Naive B cell (primary cell): ENCODE results near the gene ZNF215. TPM values are rescaled to one million over a fixed set of nuclear protein-coding genes. Genes with fewer than 3 reads are reported as not detected.
"Not testable (repeated sequence)": the region's sequence is repeated elsewhere in the genome, so short reads cannot be mapped to it uniquely, and the experiment has no call there.

ENCODE experiments used
- ATAC-seq, 2 donors: fragments of 150-1000 bp; cut with Tn5 transposase; 2 replicates each; pipeline ENCODE4 v1.10.0; 2021; ENCODE audit warnings: low read depth in 2 of 2, mild to moderate bottlenecking in 2 of 2, moderate library complexity in 2 of 2
- DNase-seq: peaks from one replicate; pipeline ENCODE4 v3.0.0; 2022
- H3K27ac Mint-ChIP-seq, 6 donors: one replicate each; pipeline ENCODE4 v1.8.0; 2020 to 2022; ENCODE audit warnings: mild to moderate bottlenecking in 6 of 6, mixed read lengths in 6 of 6, moderate library complexity in 5 of 6, inconsistent platforms in 2 of 6
- H3K27me3 Mint-ChIP-seq, 3 donors: one replicate each; pipeline ENCODE4 v1.8.0; 2021 to 2022; ENCODE audit warnings: mixed read lengths in 3 of 3, mild to moderate bottlenecking in 1 of 3
- H3K36me3 Mint-ChIP-seq, 2 donors: one replicate each; pipeline ENCODE4 v1.8.0; 2020 to 2022; ENCODE audit warnings: mixed read lengths in 2 of 2, inconsistent platforms in 1 of 2, mild to moderate bottlenecking in 1 of 2
- H3K4me1 Mint-ChIP-seq, 3 donors: one replicate each; pipeline ENCODE4 v1.8.0; 2020 to 2022; ENCODE audit warnings: mixed read lengths in 3 of 3, inconsistent platforms in 1 of 3, mild to moderate bottlenecking in 1 of 3, moderate library complexity in 1 of 3
- H3K4me3 Mint-ChIP-seq, 8 donors: one replicate each; pipeline ENCODE4 v1.8.0; 2020 to 2022; ENCODE audit warnings: mild to moderate bottlenecking in 8 of 8, mixed read lengths in 8 of 8, moderate library complexity in 8 of 8, inconsistent platforms in 2 of 8
- H3K9me3 Mint-ChIP-seq, 7 donors: one replicate each; pipeline ENCODE4 v1.8.0; 2020 to 2022; ENCODE audit warnings: mixed read lengths in 7 of 7, mild to moderate bottlenecking in 5 of 7, inconsistent platforms in 2 of 7, moderate library complexity in 1 of 7
- polyA plus RNA-seq, 6 donors: library from polyadenylated mRNA; unstranded; fragments of 300-500 nt; fragmentation: Illumina TruSeq; gene quantifications; one replicate each; pipeline ENCODE4 v1.2.3, GENCODE V29; 2021; ENCODE audit warnings: low read depth in 6 of 6

Gene ZNF215
- polyA plus RNA-seq, 6 donors from 2014 or later: 0.17 to 0.47 (median 0.23) TPM; not detected in 3

GRCh38 chr11:6911948-6912347 is 14.3 kb upstream of the ZNF215 start:
- Mint-ChIP-seq H3K27ac (no peak overlapping the region), H3K27me3 (no peaks in the 10 kb centered on the region), H3K4me3 (no peak overlapping the region), H3K9me3 (peaks cover 0 to 3% (median 0%) of the 10 kb centered on the region in 7 donors), H3K4me1 (no peaks in the 10 kb centered on the region), H3K36me3 (no peaks in the 10 kb centered on the region)
- no peak for DNase-seq
- ATAC-seq: no peak

GRCh38 chr11:6919698-6920097 is 6.5 kb upstream of the ZNF215 start:
- ATAC-seq (no peak), DNase-seq (no peak)
- Mint-ChIP-seq H3K4me3 (no peak overlapping the region), H3K27me3 (peaks cover 19 to 53% (median 37%) of the 10 kb centered on the region in 3 donors), H3K4me1 (no peaks in the 10 kb centered on the region), H3K27ac (no peak overlapping the region), H3K36me3 (no peaks in the 10 kb centered on the region), H3K9me3 (peaks cover 0 to 11% (median 3%) of the 10 kb centered on the region in 7 donors)

- Mint-ChIP-seq H3K27ac (no peak within 1 kb of the TSS), H3K4me1 (peaks cover 0 to 2% (median 1%) of the 10 kb centered on the region in 3 donors), H3K36me3 (no peaks in the 10 kb centered on the region), H3K4me3 (no peak within 1 kb of the TSS), H3K9me3 (peaks cover 0 to 11% (median 3%) of the 10 kb centered on the region in 7 donors), H3K27me3 (peaks cover 24 to 63% (median 44%) of the 10 kb centered on the region in 3 donors)
- ATAC-seq: no peak
- DNase-seq: no peak
These were observed 5.5 kb upstream of the ZNF215 start, which contains the start of gene OR2D3 for GRCh38 chr11:6920702-6921101. Gene OR2D3, plus strand, starts transcription at chr11:6921002. Its CDS starts 0 bp downstream, at chr11:6921002.

- Mint-ChIP-seq H3K27me3 (peaks cover 40 to 77% (median 53%) of the 10 kb centered on the region in 3 donors), H3K4me3 (peak overlapping the region in 2 of 8 donors; percentile 81 to 91), H3K36me3 (no peaks in the 10 kb centered on the region), H3K27ac (no peak overlapping the region), H3K4me1 (peaks cover 18 to 25% (median 23%) of the 10 kb centered on the region in 3 donors), H3K9me3 (peaks cover 0 to 9% (median 2%) of the 10 kb centered on the region in 7 donors)
- DNase-seq (no peak), ATAC-seq (no peak)
These were observed 1.1 kb upstream of the ZNF215 start for GRCh38 chr11:6925007-6925577.

GRCh38 chr11:6925636-6926207 is 504 bp upstream of the ZNF215 start:
- Mint-ChIP-seq H3K36me3 (no peaks in the 10 kb centered on the region), H3K4me1 (peaks cover 18 to 25% (median 23%) of the 10 kb centered on the region in 3 donors), H3K4me3 (peak overlapping the region; percentile 69 to 94 (median 87)), H3K27ac (peak overlapping the region in 3 of 6 donors; percentile 22 to 91 (median 28)), H3K27me3 (peaks cover 40 to 83% (median 59%) of the 10 kb centered on the region in 3 donors), H3K9me3 (peaks cover 0 to 9% (median 0%) of the 10 kb centered on the region in 7 donors)
- ATAC-seq: no peak
- DNase-seq: no peak

GRCh38 chr11:6927030-6927617 is 898 bp downstream of the ZNF215 start:
- Mint-ChIP-seq H3K36me3 (no peaks in the 10 kb centered on the region), H3K9me3 (peaks cover 0 to 3% (median 0%) of the 10 kb centered on the region in 7 donors), H3K4me1 (peaks cover 18 to 25% (median 23%) of the 10 kb centered on the region in 3 donors), H3K4me3 (peak overlapping the region in 7 of 8 donors; percentile 69 to 94 (median 88)), H3K27ac (peak overlapping the region in 2 of 6 donors; percentile 44 to 91), H3K27me3 (peaks cover 30 to 72% (median 48%) of the 10 kb centered on the region in 3 donors)
- ATAC-seq: peak; percentile 84 to 85
- no peak for DNase-seq

GRCh38 chr11:6928916-6929315 is 2.7 kb downstream of the ZNF215 start:
- ATAC-seq (no peak), DNase-seq (no peak)
- no peak overlapping the region for H3K4me3 Mint-ChIP-seq
- peaks cover 30 to 70% (median 50%) of the 10 kb centered on the region in 3 donors for H3K27me3 Mint-ChIP-seq
- H3K4me1 Mint-ChIP-seq: peaks cover 18 to 25% (median 23%) of the 10 kb centered on the region in 3 donors
- no peaks in the 10 kb centered on the region for H3K36me3 Mint-ChIP-seq
- H3K9me3 Mint-ChIP-seq: peaks cover 0 to 3% (median 0%) of the 10 kb centered on the region in 7 donors
- no peak overlapping the region for H3K27ac Mint-ChIP-seq

GRCh38 chr11:6931146-6931713 is 5.0 kb downstream of the ZNF215 start:
- Mint-ChIP-seq H3K27ac (no peak overlapping the region), H3K36me3 (no peaks in the 10 kb centered on the region), H3K27me3 (peaks cover 16 to 47% (median 40%) of the 10 kb centered on the region in 3 donors), H3K9me3 (peaks cover 0 to 3% (median 0%) of the 10 kb centered on the region in 7 donors), H3K4me1 (peaks cover 14 to 18% (median 17%) of the 10 kb centered on the region in 3 donors), H3K4me3 (no peak overlapping the region)
- DNase-seq (no peak), ATAC-seq (no peak)

GRCh38 chr11:6932145-6932544 is 5.9 kb downstream of the ZNF215 start:
- ATAC-seq (no peak), DNase-seq (no peak)
- Mint-ChIP-seq H3K27ac (no peak overlapping the region), H3K9me3 (peaks cover 0 to 3% (median 0%) of the 10 kb centered on the region in 7 donors), H3K36me3 (no peaks in the 10 kb centered on the region), H3K4me1 (peaks cover 6 to 8% (median 7%) of the 10 kb centered on the region in 3 donors), H3K27me3 (peaks cover 8 to 38% (median 38%) of the 10 kb centered on the region in 3 donors), H3K4me3 (no peak overlapping the region)

- Mint-ChIP-seq H3K4me3 (no peak overlapping the region), H3K27me3 (peaks cover 0 to 3% (median 0%) of the 10 kb centered on the region in 3 donors), H3K9me3 (no peaks in the 10 kb centered on the region), H3K4me1 (no peaks in the 10 kb centered on the region), H3K36me3 (no peaks in the 10 kb centered on the region), H3K27ac (no peak overlapping the region)
- DNase-seq (no peak), ATAC-seq (no peak)
These were observed 15.7 kb downstream of the ZNF215 start for GRCh38 chr11:6941970-6942369.

- Mint-ChIP-seq H3K27me3 (peaks cover 0 to 3% (median 0%) of the 10 kb centered on the region in 3 donors), H3K9me3 (peaks cover 0 to 2% (median 0%) of the 10 kb centered on the region in 7 donors), H3K4me3 (no peak overlapping the region), H3K36me3 (no peaks in the 10 kb centered on the region), H3K4me1 (no peaks in the 10 kb centered on the region), H3K27ac (no peak overlapping the region)
- no peak for DNase-seq
- ATAC-seq: no peak
These were observed 16.9 kb downstream of the ZNF215 start for GRCh38 chr11:6943131-6943530.

- H3K4me1 Mint-ChIP-seq, H3K27ac Mint-ChIP-seq, H3K36me3 Mint-ChIP-seq, H3K4me3 Mint-ChIP-seq, H3K9me3 Mint-ChIP-seq, DNase-seq, H3K27me3 Mint-ChIP-seq, ATAC-seq: not testable (repeated sequence)
These were observed 28.0 kb downstream of the ZNF215 start for GRCh38 chr11:6954248-6954647.

- no peaks in the 10 kb centered on the region for H3K36me3 Mint-ChIP-seq
- no peak overlapping the region for H3K27ac Mint-ChIP-seq
- peaks cover 0 to 7% (median 2%) of the 10 kb centered on the region in 7 donors for H3K9me3 Mint-ChIP-seq
- peaks cover 0 to 4% (median 0%) of the 10 kb centered on the region in 3 donors for H3K27me3 Mint-ChIP-seq
- no peak overlapping the region for H3K4me3 Mint-ChIP-seq
- no peak for DNase-seq
- H3K4me1 Mint-ChIP-seq: no peaks in the 10 kb centered on the region
- ATAC-seq: no peak
These were observed 35.9 kb downstream of the ZNF215 start for GRCh38 chr11:6962141-6962540.
